OCI-M2 (cell line): Measurements from ENCODE around the gene TJAP1.
"Not testable (repeated sequence)": the region's sequence is repeated elsewhere in the genome, so short reads cannot be mapped to it uniquely, and the experiment has no call there.

Source experiments
- DNase-seq: peaks from one replicate; lab custom pipeline; 2025; ENCODE audit not compliant: unreplicated experiment; lab: John Stamatoyannopoulos, UW

TJAP1 gene

GRCh38 chr6:43452896-43453295, 24.5 kb upstream of the TJAP1 start:
- DNase-seq: no peak

DNA sequence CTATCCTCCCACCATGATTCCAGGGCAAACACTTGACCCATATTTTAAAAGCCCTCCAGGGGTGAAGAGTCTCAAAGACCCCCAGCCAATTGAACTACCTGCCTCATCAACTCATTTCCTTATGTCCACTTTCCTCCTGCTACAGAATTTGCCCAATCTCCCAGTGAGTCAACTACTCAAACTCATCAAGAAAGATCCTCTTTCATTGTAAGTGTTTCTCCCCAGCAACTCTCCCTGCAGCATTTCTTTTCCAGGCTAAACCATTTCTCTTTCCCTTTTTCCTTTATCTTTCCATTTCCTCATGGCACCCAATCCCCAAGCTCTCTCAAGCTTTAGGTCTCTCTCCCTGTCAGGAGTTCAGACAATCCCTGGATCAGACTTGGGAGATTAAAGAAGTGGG, 23.5 kb upstream of the TJAP1 start:
- DNase-seq: no peak

DNA sequence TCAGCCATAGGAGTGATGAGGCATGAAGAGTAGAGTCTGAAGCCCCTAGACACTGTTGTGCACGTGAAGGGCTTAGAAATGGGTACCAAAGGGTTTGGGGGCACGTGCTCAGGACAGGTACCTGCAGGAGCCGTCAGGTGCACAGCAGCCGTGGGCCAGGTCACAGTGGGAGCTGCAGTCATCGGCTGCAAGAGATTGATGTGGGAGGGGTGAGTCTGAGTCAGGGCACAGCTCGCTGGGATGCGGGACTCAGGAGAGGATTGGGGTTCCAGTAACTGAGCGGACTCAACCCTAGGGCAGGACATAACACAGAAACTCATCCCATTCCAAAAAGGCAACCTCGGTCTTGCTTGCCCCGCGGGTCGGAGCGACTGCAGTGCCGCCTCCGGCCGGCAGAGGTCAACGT, 23.1 kb upstream of the TJAP1 start:
- peak; percentile 36 for DNase-seq

DNA sequence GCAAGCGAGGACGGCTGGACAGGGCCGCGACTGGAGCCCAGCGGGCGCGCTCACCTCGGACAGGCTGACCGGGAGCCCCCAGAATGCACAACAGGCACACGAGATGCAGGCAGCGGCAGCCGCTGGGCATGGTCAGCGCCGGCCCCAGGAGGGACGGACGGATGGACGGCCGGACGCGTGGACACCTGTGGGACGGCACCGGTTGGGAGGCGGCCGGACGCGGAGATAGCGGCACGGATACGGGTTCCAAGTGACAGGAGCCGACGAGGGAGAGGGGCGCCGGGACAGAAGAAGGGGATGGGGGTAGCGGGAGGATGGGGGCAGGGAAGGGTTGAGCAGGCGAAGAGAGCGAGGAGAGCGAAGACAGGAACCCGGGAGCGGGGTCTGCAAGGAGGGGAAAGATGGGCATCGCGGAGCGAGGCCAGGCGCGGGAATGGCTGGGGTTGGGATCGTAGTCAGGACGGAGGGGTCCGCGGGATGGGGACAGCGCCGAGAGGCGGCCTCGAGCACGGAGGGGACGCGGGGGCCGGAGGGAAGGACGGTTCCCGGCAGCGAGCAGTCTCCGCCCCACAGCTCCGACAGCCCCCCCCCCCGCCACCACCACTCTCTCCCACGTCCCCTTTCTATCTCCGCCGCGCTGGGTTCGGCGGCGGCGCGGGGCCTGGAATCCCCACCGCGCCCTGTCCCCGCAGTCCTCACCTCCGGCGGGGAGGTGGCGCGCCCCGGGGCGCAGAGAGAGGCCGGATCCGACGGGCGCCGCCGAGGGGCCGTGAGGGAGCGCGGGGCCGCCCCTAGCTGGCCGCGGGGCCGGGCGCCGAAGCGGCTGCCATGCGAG, 22.5 kb upstream of the TJAP1 start:
- no peak for DNase-seq

DNA sequence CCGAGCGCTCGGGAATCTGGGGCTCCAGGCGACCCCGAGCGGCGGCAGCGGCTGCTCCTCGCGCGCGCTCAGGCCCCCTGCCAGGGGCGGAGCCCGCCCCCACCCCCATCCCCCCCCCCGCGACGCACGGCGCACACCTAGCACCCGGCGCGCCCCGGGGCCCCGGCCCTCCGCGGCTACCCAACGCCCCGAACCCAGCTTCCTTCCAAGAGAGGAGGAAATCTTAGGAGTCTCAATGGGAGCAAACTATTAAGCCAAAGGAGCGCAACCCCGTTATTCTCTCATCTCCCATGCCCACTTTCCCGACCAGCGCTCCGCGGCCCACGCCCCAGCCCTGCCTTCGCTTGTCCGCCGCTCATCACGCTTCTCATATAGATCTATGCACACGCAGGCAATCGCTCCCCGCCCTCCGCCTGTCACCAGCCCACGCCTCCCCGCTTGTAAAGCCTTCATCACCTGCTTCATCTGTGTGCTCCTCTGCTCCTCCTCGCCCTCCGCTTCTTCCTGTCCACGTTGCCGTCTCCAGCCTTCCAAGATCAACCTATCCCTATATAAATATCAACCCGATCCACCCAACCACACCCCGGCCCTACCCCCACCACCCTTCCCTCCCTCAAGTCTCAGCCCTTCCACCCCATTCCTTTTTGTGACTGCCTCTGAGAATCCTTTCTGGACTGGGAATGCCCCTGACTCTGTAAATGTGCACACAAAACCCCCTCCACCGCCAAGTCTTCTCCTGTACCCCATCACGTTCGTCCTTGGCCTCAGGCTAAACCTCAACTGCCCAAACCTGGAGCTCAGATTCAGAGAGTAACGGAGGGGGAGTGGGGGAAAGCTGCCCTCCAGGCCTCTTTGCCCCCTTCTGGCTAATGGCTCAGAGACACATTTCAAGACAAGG, 21.6 kb upstream of the TJAP1 start, which contains the start of gene DLK2:
Gene DLK2 (minus strand): TSS at position 18 of the 898 bp plus-strand sequence. CDS start 723 bp downstream, outside the sequence.
- DNase-seq: no peak

DNA sequence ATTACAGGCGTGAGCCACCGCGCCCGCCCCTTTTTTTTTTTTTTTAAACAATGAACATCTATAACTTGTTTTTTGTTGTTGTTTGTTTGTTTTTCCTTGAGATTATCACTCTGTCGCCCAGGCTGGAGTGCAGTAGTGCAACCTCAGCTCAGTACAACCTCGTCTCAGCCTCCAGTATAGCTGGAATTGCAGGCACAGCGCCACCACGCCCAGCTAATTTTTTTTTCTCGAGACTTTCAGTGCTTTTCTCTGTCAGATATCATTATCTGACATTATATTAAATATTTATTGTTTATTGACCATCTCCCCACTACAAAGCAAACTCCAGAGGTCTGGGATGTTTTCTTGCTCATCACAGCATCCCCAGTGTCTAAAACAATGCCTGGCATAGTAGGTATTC, 19.7 kb upstream of the TJAP1 start:
- no peak for DNase-seq

DNA sequence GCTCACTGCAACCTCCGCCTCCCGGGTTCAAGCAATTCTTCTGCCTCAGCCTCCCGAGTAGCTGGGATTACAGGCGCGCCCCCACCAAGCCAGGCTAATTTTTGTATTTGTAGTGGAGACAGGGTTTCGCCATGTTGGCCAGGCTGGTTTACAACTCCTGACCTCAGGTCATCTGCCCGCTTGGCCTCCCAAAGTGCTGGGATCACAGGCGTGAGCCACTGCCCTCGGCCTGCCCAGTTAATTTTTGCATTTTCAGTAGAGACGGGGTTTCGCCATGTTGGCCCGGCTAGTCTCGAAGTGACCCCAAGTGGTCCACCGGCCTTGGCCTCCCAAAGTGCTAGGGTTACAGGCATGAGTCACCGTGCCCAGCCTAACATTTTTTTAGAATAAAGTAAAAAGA, 19.2 kb upstream of the TJAP1 start:
- DNase-seq: not testable (repeated sequence)

DNA sequence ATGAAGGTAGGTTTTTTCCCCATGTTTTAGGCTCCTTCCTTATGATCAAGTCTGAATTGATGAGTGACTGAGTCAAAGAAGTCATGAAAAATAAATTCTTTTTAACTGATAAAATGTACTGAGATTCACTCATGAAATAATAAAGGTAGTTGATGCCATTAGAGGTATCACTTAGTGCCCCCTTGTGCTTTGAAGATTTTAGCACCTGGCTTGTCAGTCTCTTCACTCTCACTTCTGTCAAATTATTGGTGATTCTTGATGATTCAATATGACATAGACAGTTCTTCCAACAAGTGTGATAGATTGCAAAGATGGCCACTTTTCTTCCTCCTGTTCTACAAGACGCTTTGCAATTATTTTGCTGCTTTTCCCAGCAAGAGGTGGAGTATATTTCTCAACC, 17.8 kb upstream of the TJAP1 start:
- no peak for DNase-seq

DNA sequence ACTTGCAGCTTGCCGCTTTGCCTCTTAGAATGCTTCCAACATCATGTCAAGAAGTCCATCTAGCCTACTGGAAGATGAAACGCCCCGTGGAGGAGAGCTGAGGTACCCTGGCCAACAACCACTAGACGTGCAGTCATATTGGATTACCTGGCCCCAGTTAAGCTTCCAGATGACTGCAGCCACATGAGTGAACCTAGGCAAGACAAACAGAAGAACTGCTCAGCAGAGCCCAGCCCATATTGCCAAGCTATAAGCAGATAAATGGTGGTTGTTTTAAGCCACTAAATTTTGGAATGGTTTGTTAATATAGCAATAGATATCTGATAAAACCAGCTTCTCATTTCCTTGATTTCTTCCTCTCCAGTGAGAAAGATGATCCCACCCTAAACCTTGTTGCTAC, 17.3 kb upstream of the TJAP1 start:
- DNase-seq: no peak

- no peak for DNase-seq
Observed at GRCh38 chr6:43461936-43462335, 15.4 kb upstream of the TJAP1 start.

GRCh38 chr6:43464337-43464736, 13.0 kb upstream of the TJAP1 start:
- no peak for DNase-seq

DNA sequence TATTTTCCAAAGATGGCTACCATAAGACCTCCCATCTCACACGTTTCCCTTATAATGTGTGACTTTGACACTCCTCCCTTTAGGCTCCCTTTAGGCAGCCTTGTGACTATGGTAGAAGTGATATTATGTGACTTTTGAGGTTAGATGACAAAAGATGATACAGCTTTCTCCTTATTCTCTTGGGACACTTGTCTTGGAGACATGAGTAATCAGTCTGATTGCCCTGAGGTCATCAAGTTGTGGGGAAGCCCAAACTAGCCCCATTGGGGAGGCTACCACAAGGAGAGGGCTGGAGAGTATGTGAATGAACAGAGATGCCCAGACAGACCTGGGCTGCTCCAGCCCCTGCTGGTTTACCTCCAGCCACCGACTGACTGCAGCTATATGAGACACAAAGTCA, 11.4 kb upstream of the TJAP1 start:
- DNase-seq: no peak

DNA sequence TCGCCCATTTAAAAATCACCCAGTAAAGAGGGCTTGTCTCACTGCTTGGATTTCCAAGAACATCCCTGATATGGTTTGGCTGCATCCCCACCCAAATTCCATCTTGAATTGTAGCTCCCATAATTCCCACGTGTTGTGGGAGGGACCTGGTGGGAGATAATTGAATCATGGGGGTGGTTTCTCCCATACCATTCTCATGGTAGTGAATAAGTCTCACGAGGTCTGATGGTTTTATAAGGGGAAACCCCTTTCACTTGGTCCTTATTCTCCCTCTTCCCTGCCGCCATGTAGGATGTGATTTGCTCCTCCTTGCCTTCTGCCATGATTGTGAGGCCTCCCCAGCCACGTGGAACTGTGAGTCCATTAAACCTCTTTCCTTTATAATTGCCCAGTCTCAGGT, 10.1 kb upstream of the TJAP1 start:
- not testable (repeated sequence) for DNase-seq

GRCh38 chr6:43467752-43468151, 9.6 kb upstream of the TJAP1 start:
- no peak for DNase-seq

DNA sequence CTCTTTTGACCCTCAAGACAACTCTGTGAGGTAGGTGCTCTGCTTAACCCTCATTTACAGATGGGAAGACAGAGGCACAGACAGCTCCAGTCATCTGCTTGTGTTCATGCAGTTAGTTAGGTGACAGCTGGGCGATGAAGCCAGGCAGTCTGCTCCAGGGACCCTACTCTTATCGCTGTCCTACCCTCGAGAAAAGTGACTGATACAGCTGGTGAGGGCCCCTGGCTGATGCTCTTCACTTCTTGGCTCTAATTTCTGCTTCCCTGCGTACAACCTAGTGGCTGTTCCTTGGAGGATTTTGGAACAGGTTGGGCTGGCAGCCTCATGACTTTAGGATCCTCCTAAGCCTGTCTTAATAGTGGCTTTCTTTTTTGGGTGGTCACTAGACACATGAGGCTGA, 9.1 kb upstream of the TJAP1 start:
- DNase-seq: no peak

- no peak for DNase-seq
Observed at GRCh38 chr6:43468748-43469681, 8.4 kb upstream of the TJAP1 start.

GRCh38 chr6:43469947-43470346, 7.4 kb upstream of the TJAP1 start:
- DNase-seq: no peak

GRCh38 chr6:43471399-43471798, 6.0 kb upstream of the TJAP1 start:
- DNase-seq: no peak

- DNase-seq: no peak
Observed at GRCh38 chr6:43472515-43472914, 4.9 kb upstream of the TJAP1 start.

DNA sequence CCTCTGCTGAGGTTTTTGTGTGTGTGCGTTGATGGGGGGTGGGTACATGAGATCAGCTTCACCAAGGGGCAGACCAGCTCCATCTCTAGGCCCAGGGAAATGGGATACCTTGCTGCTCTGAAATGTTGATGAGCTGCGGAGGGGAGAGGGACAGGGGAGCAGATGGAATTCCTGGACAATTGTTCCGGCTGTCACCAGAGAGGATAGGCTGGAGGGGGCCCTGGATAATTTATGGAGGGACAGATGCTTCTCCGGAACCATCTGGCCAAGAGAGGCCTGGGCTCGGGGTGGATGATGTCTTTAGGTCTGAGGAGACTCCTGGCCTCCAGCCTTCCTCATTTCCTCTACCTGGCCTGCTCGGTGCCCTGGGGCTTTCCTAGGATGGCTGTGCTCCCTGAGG, 1.9 kb upstream of the TJAP1 start:
- DNase-seq: no peak

GRCh38 chr6:43476746-43477145, 624 bp upstream of the TJAP1 start:
- DNase-seq: no peak
